Nephron (organoid): Measurements from ENCODE around the gene ALKBH8.

Experiments used
- H3K27ac Mint-ChIP-seq, 3 experiments: 2 replicates each; pipeline ENCODE4 v1.8.0; 2020; ENCODE audit warnings: mixed read lengths in 3 of 3, mild to moderate bottlenecking in 2 of 3, moderate library complexity in 1 of 3
- H3K27me3 Mint-ChIP-seq: 2 replicates; pipeline ENCODE4 v1.8.0; 2021; ENCODE audit warnings: low read depth, mild to moderate bottlenecking, moderate library complexity, mixed read lengths
- H3K36me3 Mint-ChIP-seq: 2 replicates; pipeline ENCODE4 v1.8.0; 2020; ENCODE audit warnings: low read depth, mixed read lengths
- H3K4me1 Mint-ChIP-seq: 2 replicates; pipeline ENCODE4 v1.8.0; 2020; ENCODE audit warnings: mixed read lengths
- H3K4me3 Mint-ChIP-seq, 3 experiments: 2 replicates each; pipeline ENCODE4 v1.8.0; 2020; ENCODE audit warnings: mild to moderate bottlenecking in 3 of 3, mixed read lengths in 3 of 3, moderate library complexity in 2 of 3
- H3K9me3 Mint-ChIP-seq: 2 replicates; pipeline ENCODE4 v1.8.0; 2020; ENCODE audit warnings: mixed read lengths
- TF ChIP-seq, protein P1 (sequence below), 3 experiments: fragments of 200-600 bp; sonication (generic); IDR thresholded peaks; one replicate each; pipeline ENCODE4 v1.5.0; 2021; ENCODE audit warnings: antibody characterized with exemption in 3 of 3; ENCODE audit not compliant: unreplicated experiment in 3 of 3

ALKBH8 gene

DNA sequence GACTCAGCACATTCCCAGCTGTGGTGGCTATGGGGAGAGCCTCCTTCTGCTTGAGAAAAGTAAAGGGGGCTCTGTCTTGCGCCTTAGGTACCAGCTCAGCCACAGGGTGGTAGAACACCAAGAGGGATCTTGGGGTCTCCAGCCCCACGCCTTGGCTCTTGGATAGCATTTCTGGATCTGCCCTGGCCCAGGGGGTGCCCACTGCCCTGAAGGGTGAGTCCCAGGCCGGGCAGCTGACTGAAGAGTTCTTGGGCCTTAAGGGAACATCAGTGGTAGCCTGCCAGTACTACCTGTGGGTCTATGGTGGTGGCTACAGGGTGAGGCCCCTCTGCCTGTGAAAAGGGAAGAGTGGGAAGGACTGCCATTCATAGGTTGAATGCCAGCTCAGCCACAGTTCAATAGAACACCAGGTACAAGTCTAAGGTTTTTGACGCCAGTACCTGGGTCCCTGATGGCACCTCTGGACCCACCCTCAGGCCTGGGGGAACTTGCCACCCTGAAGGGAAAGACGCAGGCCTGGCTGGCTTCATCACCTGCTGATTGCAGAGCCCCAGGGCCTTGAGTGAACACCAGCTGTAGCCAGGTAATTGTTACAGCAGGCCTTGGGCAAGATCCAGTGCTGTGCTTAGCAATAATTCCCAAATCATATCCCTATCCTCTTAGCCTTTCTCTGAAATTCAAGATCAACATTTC is 111.8 kb downstream of the ALKBH8 start:
- Mint-ChIP-seq H3K9me3 (no peaks in the 10 kb centered on the region), H3K4me1 (peaks cover 25% of the 10 kb centered on the region), H3K4me3 (no peak overlapping the region), H3K36me3 (peaks cover 18% of the 10 kb centered on the region), H3K27me3 (no peaks in the 10 kb centered on the region), H3K27ac (no peak overlapping the region)
- TF ChIP-seq, protein P1, sequence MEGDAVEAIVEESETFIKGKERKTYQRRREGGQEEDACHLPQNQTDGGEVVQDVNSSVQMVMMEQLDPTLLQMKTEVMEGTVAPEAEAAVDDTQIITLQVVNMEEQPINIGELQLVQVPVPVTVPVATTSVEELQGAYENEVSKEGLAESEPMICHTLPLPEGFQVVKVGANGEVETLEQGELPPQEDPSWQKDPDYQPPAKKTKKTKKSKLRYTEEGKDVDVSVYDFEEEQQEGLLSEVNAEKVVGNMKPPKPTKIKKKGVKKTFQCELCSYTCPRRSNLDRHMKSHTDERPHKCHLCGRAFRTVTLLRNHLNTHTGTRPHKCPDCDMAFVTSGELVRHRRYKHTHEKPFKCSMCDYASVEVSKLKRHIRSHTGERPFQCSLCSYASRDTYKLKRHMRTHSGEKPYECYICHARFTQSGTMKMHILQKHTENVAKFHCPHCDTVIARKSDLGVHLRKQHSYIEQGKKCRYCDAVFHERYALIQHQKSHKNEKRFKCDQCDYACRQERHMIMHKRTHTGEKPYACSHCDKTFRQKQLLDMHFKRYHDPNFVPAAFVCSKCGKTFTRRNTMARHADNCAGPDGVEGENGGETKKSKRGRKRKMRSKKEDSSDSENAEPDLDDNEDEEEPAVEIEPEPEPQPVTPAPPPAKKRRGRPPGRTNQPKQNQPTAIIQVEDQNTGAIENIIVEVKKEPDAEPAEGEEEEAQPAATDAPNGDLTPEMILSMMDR (IDR thresholded peaks at IDR 0.05; ENCODE audit: unreplicated experiment in 3 of 3) = no peak
